Neural progenitor cell (in vitro differentiated cells): Measurements from ENCODE around the gene SNRNP40. TPM values are rescaled to one million over a fixed set of nuclear protein-coding genes. Genes with fewer than 3 reads are reported as not detected.
A peak's percentile ranks its signal among the peaks of the same experiment; 100 is the strongest.

Source experiments
- DNase-seq: peaks from one replicate; pipeline ENCODE4 v3.0.0-alpha.2; 2016; ENCODE audit warnings: low spot score
- H2AFZ ChIP-seq: fragments of 200-600 bp; sonication (generic); replicated peaks from 2 replicates; pipeline ENCODE4 v1.6.1; 2016; ENCODE audit warnings: antibody characterized with exemption
- H3F3A ChIP-seq: fragments of 200-600 bp; sonication (generic); 2 replicates; pipeline ENCODE4 v1.6.1; 2016; ENCODE audit warnings: antibody characterized with exemption, low read depth
- H3K27ac ChIP-seq: fragments of 200-600 bp; sonication (generic); 2 replicates; pipeline ENCODE4 v1.5.1; 2016; ENCODE audit warnings: mild to moderate bottlenecking
- H3K27me3 ChIP-seq: fragments of 200-600 bp; sonication (generic); 2 replicates; pipeline ENCODE4 v1.6.1; 2016; ENCODE audit warnings: mild to moderate bottlenecking, moderate library complexity
- H3K36me3 ChIP-seq: fragments of 200-600 bp; sonication (generic); 2 replicates; pipeline ENCODE4 v1.5.1; 2016
- H3K4me1 ChIP-seq: fragments of 200-600 bp; sonication (generic); 2 replicates; pipeline ENCODE4 v1.6.1; 2016; ENCODE audit warnings: mixed run types
- H3K4me2 ChIP-seq: fragments of 200-600 bp; sonication (generic); 2 replicates; pipeline ENCODE4 v1.6.1; 2016
- H3K4me3 ChIP-seq: fragments of 200-600 bp; sonication (generic); 2 replicates; pipeline ENCODE4 v1.5.1; 2016
- H3K79me2 ChIP-seq: fragments of 200-600 bp; sonication (generic); 2 replicates; pipeline ENCODE4 v1.6.1; 2016; ENCODE audit warnings: low read depth
- H3K9ac ChIP-seq: fragments of 200-600 bp; sonication (generic); 2 replicates; pipeline ENCODE4 v1.6.1; 2016
- H3K9me3 ChIP-seq: fragments of 200-600 bp; sonication (generic); 2 replicates; pipeline ENCODE4 v1.5.1; 2016; ENCODE audit warnings: low read depth
- H4K20me1 ChIP-seq: fragments of 200-600 bp; sonication (generic); 2 replicates; pipeline ENCODE4 v1.6.1; 2016; ENCODE audit warnings: low read depth
- H3K27ac Mint-ChIP-seq: 3 replicates; pipeline ENCODE4 v1.8.0; 2021; ENCODE audit warnings: mixed read lengths
- H3K27me3 Mint-ChIP-seq: 2 replicates; pipeline ENCODE4 v1.8.0; 2022; ENCODE audit warnings: low read depth, mild to moderate bottlenecking, inconsistent platforms, moderate library complexity, mixed read lengths; ENCODE audit not compliant: insufficient read depth
- H3K36me3 Mint-ChIP-seq: 3 replicates; pipeline ENCODE4 v1.8.0; 2021; ENCODE audit warnings: mixed read lengths
- H3K4me1 Mint-ChIP-seq: 3 replicates; pipeline ENCODE4 v1.8.0; 2021; ENCODE audit warnings: mixed read lengths
- H3K4me3 Mint-ChIP-seq: 3 replicates; pipeline ENCODE4 v1.8.0; 2021; ENCODE audit warnings: mild to moderate bottlenecking, moderate library complexity, mixed read lengths
- H3K9me3 Mint-ChIP-seq: 3 replicates; pipeline ENCODE4 v1.8.0; 2020; ENCODE audit warnings: mixed read lengths
- CTCF ChIP-seq: fragments of 200-600 bp; sonication (generic); IDR thresholded peaks from 2 replicates; pipeline ENCODE4 v1.5.1; 2017; ENCODE audit warnings: antibody characterized with exemption, mild to moderate bottlenecking
- EZH2 ChIP-seq: fragments of 200-600 bp; sonication (generic); IDR thresholded peaks from 2 replicates; pipeline ENCODE4 v1.6.1; 2017; ENCODE audit warnings: antibody characterized with exemption, mild to moderate bottlenecking, moderate library complexity
- EZH2phosphoT487 ChIP-seq: fragments of 200-600 bp; sonication (generic); IDR thresholded peaks from 2 replicates; pipeline ENCODE4 v1.6.1; 2017; ENCODE audit warnings: antibody characterized with exemption
- total RNA-seq: library from RNA; depleted of rRNA; stranded (reverse); fragments of >200 nt; gene quantifications from 2 replicates; pipeline ENCODE4 v1.2.3, GENCODE V29; 2015; ENCODE audit warnings: low replicate concordance

SNRNP40 gene
- total RNA-seq, 1 donor from 2014 or later = 179 TPM

GRCh38 chr1:31243501-31244286 is 52.9 kb downstream of the SNRNP40 start:
- Mint-ChIP-seq H3K27ac (peak overlapping the region; percentile 16), H3K36me3 (no peaks in the 10 kb centered on the region), H3K27me3 (peaks cover 11% of the 10 kb centered on the region), H3K9me3 (no peaks in the 10 kb centered on the region), H3K4me3 (peak overlapping the region; percentile 7), H3K4me1 (peaks cover 34% of the 10 kb centered on the region)
- TF ChIP-seq CTCF (no peak), EZH2 (no peak), EZH2phosphoT487 (no peak)
- H3K4me1 ChIP-seq = peaks cover 11% of the 10 kb centered on the region
- H2AFZ ChIP-seq = no peak overlapping the region
- no peak overlapping the region for H3K9ac ChIP-seq
- H3K79me2 ChIP-seq = no peaks in the 10 kb centered on the region
- peaks cover 11% of the 10 kb centered on the region for H3F3A ChIP-seq
- peaks cover 27% of the 10 kb centered on the region for H3K27me3 ChIP-seq
- H3K36me3 ChIP-seq = no peaks in the 10 kb centered on the region
- no peak overlapping the region for H3K4me3 ChIP-seq
- DNase-seq = no peak
- no peaks in the 10 kb centered on the region for H3K9me3 ChIP-seq
- no peak overlapping the region for H3K27ac ChIP-seq
- no peak overlapping the region for H3K4me2 ChIP-seq
- H4K20me1 ChIP-seq = peaks cover under 1% of the 10 kb centered on the region

GRCh38 chr1:31241321-31241720 is 55.3 kb downstream of the SNRNP40 start:
- H3K36me3 Mint-ChIP-seq = no peaks in the 10 kb centered on the region

GRCh38 chr1:31239653-31240241 is 56.8 kb downstream of the SNRNP40 start, which contains the start of gene NKAIN1:
TSS of gene NKAIN1 (minus strand) at chr1:31239887. CDS start at chr1:31239547, 340 bp downstream.
- Histone ChIP-seq H3K4me1 (peaks cover 13% of the 10 kb centered on the region), H3K36me3 (no peaks in the 10 kb centered on the region), H3K9ac (no peak within 1 kb of the TSS), H3K4me3 (peak within 1 kb of the TSS; percentile 71), H3K27me3 (peaks cover 36% of the 10 kb centered on the region), H4K20me1 (peaks cover 17% of the 10 kb centered on the region), H3K79me2 (peaks cover 2% of the 10 kb centered on the region), H2AFZ (peak within 1 kb of the TSS; percentile 86), H3K27ac (no peak within 1 kb of the TSS), H3K9me3 (no peaks in the 10 kb centered on the region), H3K4me2 (peak within 1 kb of the TSS; percentile 97), H3F3A (peaks cover 18% of the 10 kb centered on the region)
- Mint-ChIP-seq H3K27me3 (peaks cover 10% of the 10 kb centered on the region), H3K4me1 (peaks cover 44% of the 10 kb centered on the region), H3K27ac (peak within 1 kb of the TSS; percentile 67), H3K4me3 (peak within 1 kb of the TSS; percentile 93), H3K36me3 (no peaks in the 10 kb centered on the region), H3K9me3 (no peaks in the 10 kb centered on the region)
- peak; percentile 91 for DNase-seq
- TF ChIP-seq EZH2 (no peak), CTCF (no peak), EZH2phosphoT487 (no peak)

More at GRCh38 chr1:31241321-31241720, 55.3 kb downstream of the SNRNP40 start:
- Mint-ChIP-seq H3K27me3 (peaks cover 10% of the 10 kb centered on the region), H3K4me3 (peak overlapping the region; percentile 38), H3K4me1 (peaks cover 39% of the 10 kb centered on the region), H3K9me3 (no peaks in the 10 kb centered on the region), H3K27ac (no peak overlapping the region)
- no peak overlapping the region for H3K9ac ChIP-seq
- H3K9me3 ChIP-seq = no peaks in the 10 kb centered on the region
- TF ChIP-seq EZH2phosphoT487 = no peak
- no peak for TF ChIP-seq CTCF
- TF ChIP-seq EZH2 = no peak
- no peak overlapping the region for H3K4me2 ChIP-seq
- H2AFZ ChIP-seq = no peak overlapping the region
- no peak overlapping the region for H3K27ac ChIP-seq
- H3K4me1 ChIP-seq = peaks cover 13% of the 10 kb centered on the region
- DNase-seq = no peak
- H3K36me3 ChIP-seq = no peaks in the 10 kb centered on the region
- H3K27me3 ChIP-seq = peaks cover 36% of the 10 kb centered on the region
- no peak overlapping the region for H3K4me3 ChIP-seq
- peaks cover 5% of the 10 kb centered on the region for H4K20me1 ChIP-seq
- no peaks in the 10 kb centered on the region for H3K79me2 ChIP-seq
- peaks cover 18% of the 10 kb centered on the region for H3F3A ChIP-seq
